Adrenal gland (tissue), 12 donors: ENCODE measurements around the gene TMEM98. TPM values are rescaled to one million over a fixed set of nuclear protein-coding genes. Genes with fewer than 3 reads are reported as not detected.

Experiments
- DNase-seq, 7 donors: peaks; one replicate each; pipeline ENCODE4 v3.0.0-alpha.2; 2019 to 2020
- H3K27ac ChIP-seq, 5 donors: fragments of 200-600 bp; sonication (generic) in 4 of 5; 1 replicate in 3 of 5; 2 replicates in 2 of 5; pipeline versions ENCODE4 v1.5.1 to v1.8.0; 2016 to 2020; ENCODE audit warnings: mild to moderate bottlenecking in 1 of 5
- H3K27me3 ChIP-seq: fragments of 200-600 bp; 2 replicates; pipeline ENCODE4 v1.8.0; 2021
- H3K36me3 ChIP-seq, 2 donors: fragments of 200-600 bp; replicated peaks in 1 of 2; 1 replicate in 1 of 2; 2 replicates in 1 of 2; pipeline versions ENCODE4 v1.5.1 to v1.8.0; 2018 to 2022
- H3K4me1 ChIP-seq, 2 donors: fragments of 200-600 bp; replicated peaks in 1 of 2; 1 replicate in 1 of 2; 2 replicates in 1 of 2; pipeline versions ENCODE4 v1.5.1 to v1.8.0; 2018 to 2021
- H3K4me3 ChIP-seq, 4 donors: fragments of 200-600 bp; sonication (generic) in 3 of 4; one replicate each; pipeline ENCODE4 v1.5.1; 2016 to 2018
- H3K9me3 ChIP-seq, 3 donors: fragments of 200-600 bp; sonication (generic) in 1 of 3; replicated peaks in 1 of 3; 1 replicate in 2 of 3; 2 replicates in 1 of 3; pipeline versions ENCODE4 v1.5.1 to v1.8.0; 2016 to 2021
- CTCF ChIP-seq, 6 experiments: fragments of 450-650 bp in 4 of 6; fragments of 200-600 bp in 2 of 6; sonication (generic) in 1 of 6; IDR thresholded peaks; 1 replicate in 5 of 6; 2 replicates in 1 of 6; pipeline versions ENCODE4 v1.5.1 to v1.8.0; 2016 to 2021; ENCODE audit warnings: antibody characterized with exemption in 6 of 6, mild to moderate bottlenecking in 2 of 6, moderate library complexity in 1 of 6
- POLR2A ChIP-seq, 2 donors: fragments of 450-650 bp; IDR thresholded peaks; one replicate each; pipeline ENCODE4 v1.6.1; 2017; ENCODE audit warnings: antibody characterized with exemption in 2 of 2, mild to moderate bottlenecking in 2 of 2, moderate library complexity in 1 of 2
- WGBS, 4 donors: extraction: QIAGEN DNeasy Blood & Tissue Kit in 2 of 4; methylation state at CpG; one replicate each; pipeline versions ENCODE4 v1.1.5 to v1.1.7; 2013 to 2017; 5-methylcytosine and 5-hydroxymethylcytosine counted together
- intact Hi-C, 2 donors: fragments of 100-400 bp; cut with DNase I; formaldehyde crosslinking; loops; one replicate each; pipeline versions ENCODE4 v1.14.1 to v1.15.0; 2022 to 2023
- polyA plus RNA-seq, 3 donors: library from polyadenylated mRNA; stranded (reverse); fragments of 200-250 nt in 2 of 3; fragments of 350-450 nt in 1 of 3; fragmentation: Illumina TruSeq in 1 of 3; extraction: RNeasy Lipid Tissue Mini Kit (QIAGEN cat#74804) in 1 of 3; gene quantifications; one replicate each; pipeline ENCODE4 v1.2.3, GENCODE V29; 2013 to 2014
- total RNA-seq, 9 donors: library from RNA; depleted of rRNA in 4 of 9; stranded (reverse); fragments of >200 nt in 4 of 9; fragments of 120-200 nt in 1 of 9; fragmentation: NEBNext Ultra II Directional in 1 of 9; extraction: Animal tissue kit (Norgen Biotek cat#: 25700) in 1 of 9; gene quantifications; one replicate each; pipeline versions ENCODE4 v1.1.0 to v1.2.4, GENCODE V29; 2013 to 2023
- donor health status: healthy with polysubstance abuse.
- donor health status: Bipolar disorder and iron deficiency.
- donor health status: DM: yes; HTN: yes; CAD: no.
- donor health status: DM: no; HTN: no; CAD: no.
- donor health status: DM: no; HTN: no; CAD: no.
- donor health status: DM: yes; HTN: yes; CAD: no.

Gene TMEM98
- total and polyA plus RNA-seq, 12 donors, result 19.5 to 167 (median 77.3) TPM

- intact Hi-C loops, result no loop called here
- 62 to 79% (median 67%) methylated on average over 3 of the region's 3 CpGs for WGBS, 4 donors
- no peak for DNase-seq
- no peaks in the 10 kb centered on the region for H3K27me3 ChIP-seq
- H3K4me3 ChIP-seq, result no peak overlapping the region
- no peaks in the 10 kb centered on the region for H3K9me3 ChIP-seq
- TF ChIP-seq CTCF (IDR thresholded peaks at IDR 0.05), result no peak
- H3K27ac ChIP-seq, result no peak overlapping the region
- no peaks in the 10 kb centered on the region for H3K4me1 ChIP-seq
- no peaks in the 10 kb centered on the region for H3K36me3 ChIP-seq
Observed at GRCh38 chr17:32988481-32989101, 60.6 kb downstream of the TMEM98 start.

DNA sequence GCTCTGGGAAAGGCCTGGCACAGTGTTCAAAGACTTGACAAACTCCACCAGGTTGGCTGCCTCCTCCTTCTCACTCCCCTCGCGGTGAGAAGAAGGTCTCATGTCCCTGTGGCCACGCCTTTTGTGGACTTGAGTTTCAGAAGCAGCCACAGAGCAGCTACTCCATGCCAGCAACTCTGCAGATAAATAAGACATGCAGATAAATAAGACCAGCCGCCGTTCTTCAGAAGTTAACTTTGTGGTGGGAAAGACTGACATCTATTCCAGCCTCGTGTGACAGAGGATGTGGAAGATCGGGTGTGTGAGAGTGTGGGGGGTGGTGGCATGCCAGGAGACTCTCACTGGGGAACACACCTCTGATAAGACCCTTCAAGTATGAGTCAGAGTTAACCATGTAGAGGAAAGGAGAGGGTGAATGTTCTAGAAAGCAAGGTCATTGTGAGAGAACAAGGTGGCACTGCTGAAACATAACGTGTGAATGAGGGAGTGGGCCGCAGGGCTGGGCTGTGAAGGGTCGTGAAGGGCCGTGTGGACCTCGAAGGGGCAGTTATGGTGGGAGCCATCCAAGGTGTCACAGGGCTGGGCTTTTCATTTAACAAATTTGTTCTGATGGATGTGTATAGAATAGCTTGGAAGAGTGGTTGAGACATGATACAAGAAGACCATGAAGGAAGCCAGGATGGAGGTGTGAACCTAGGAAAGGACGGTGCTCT is 64.5 kb downstream of the TMEM98 start:
- intact Hi-C loops, result no loop called here
- Histone ChIP-seq H3K27me3 (no peaks in the 10 kb centered on the region), H3K4me3 (no peak overlapping the region), H3K4me1 (no peaks in the 10 kb centered on the region), H3K9me3 (no peaks in the 10 kb centered on the region), H3K27ac (no peak overlapping the region), H3K36me3 (no peaks in the 10 kb centered on the region)
- no peak for DNase-seq
- 60 to 78% (median 70%) methylated on average over 12 to 13 of the region's 13 CpGs for WGBS, 4 donors
- TF ChIP-seq POLR2A (IDR thresholded peaks at IDR 0.05), result no peak

- Histone ChIP-seq H3K4me3 (no peak overlapping the region), H3K4me1 (no peaks in the 10 kb centered on the region), H3K27ac (no peak overlapping the region), H3K36me3 (no peaks in the 10 kb centered on the region), H3K9me3 (no peaks in the 10 kb centered on the region), H3K27me3 (no peaks in the 10 kb centered on the region)
- no peak for DNase-seq
- intact Hi-C loops, result no loop called here
- WGBS, 4 donors, result 64 to 78% (median 70%) methylated on average over 9 of the region's 9 CpGs
- TF ChIP-seq CTCF (IDR thresholded peaks at IDR 0.05) (no peak), POLR2A (IDR thresholded peaks at IDR 0.05) (no peak)
Observed at GRCh38 chr17:32993977-32994376, 66.0 kb downstream of the TMEM98 start.

Other genes with a start within 250 kb of the TMEM98 start
- gene MYO1D, start 51.0 kb upstream of the TMEM98 start, total RNA-seq, result 100 to 1,000 TPM in 1 of 9 donors, 10 to 100 TPM in 8; 27.9 to 103 (median 69.4) TPM
- 10 to 100 TPM; 13.6 to 55.5 (median 45.1) TPM for gene MYO1D, start 51.0 kb upstream of the TMEM98 start, polyA plus RNA-seq
- gene SPACA3, start 63.7 kb downstream of the TMEM98 start, total RNA-seq, result not detected
- gene SPACA3, start 63.7 kb downstream of the TMEM98 start, polyA plus RNA-seq, result under 1 TPM in 1 of 3 donors, not detected in 2; 0.10 TPM